H9 (cell line): ENCODE data around the gene PRTFDC1. TPM values are rescaled to one million over a fixed set of nuclear protein-coding genes. Genes with fewer than 3 reads are reported as not detected.

Experiments
- DNase-seq: peaks from one replicate; pipeline ENCODE4 v3.0.0-alpha.2; 2017
- H2AFZ ChIP-seq: one replicate; pipeline ENCODE4 v1.6.1; 2013; ENCODE audit warnings: mild to moderate bottlenecking, low read length, control low read depth, moderate library complexity
- H2AK5ac ChIP-seq: 2 replicates; pipeline ENCODE4 v1.6.1; 2013; ENCODE audit warnings: low read length, control low read depth, mixed read lengths; ENCODE audit not compliant: insufficient read length
- H2BK120ac ChIP-seq: one replicate; pipeline ENCODE4 v1.6.1; 2013; ENCODE audit warnings: low read depth, mild to moderate bottlenecking, low read length, control low read depth, inconsistent platforms; ENCODE audit not compliant: poor library complexity, severe bottlenecking
- H2BK12ac ChIP-seq: 2 replicates; pipeline ENCODE4 v1.6.1; 2013; ENCODE audit warnings: low read length, control low read depth, mixed read lengths, low read depth; ENCODE audit not compliant: insufficient read length
- H2BK15ac ChIP-seq: 2 replicates; pipeline ENCODE4 v1.6.1; 2013; ENCODE audit warnings: low read depth, low read length, control low read depth
- H2BK20ac ChIP-seq: one replicate; pipeline ENCODE4 v1.6.1; 2013; ENCODE audit warnings: low read depth, mild to moderate bottlenecking, low read length, control low read depth, inconsistent platforms; ENCODE audit not compliant: poor library complexity, severe bottlenecking
- H2BK5ac ChIP-seq: 2 replicates; pipeline ENCODE4 v1.6.1; 2013; ENCODE audit warnings: low read length, control low read depth, mixed read lengths; ENCODE audit not compliant: insufficient read length
- H3K14ac ChIP-seq: 2 replicates; pipeline ENCODE4 v1.6.1; 2013; ENCODE audit warnings: low read length, control low read depth; ENCODE audit not compliant: insufficient read depth
- H3K18ac ChIP-seq: 2 replicates; pipeline ENCODE4 v1.6.1; 2013; ENCODE audit warnings: low read depth, mild to moderate bottlenecking, mixed read lengths, low read length, control low read depth; ENCODE audit not compliant: insufficient read length
- H3K23ac ChIP-seq: 2 replicates; pipeline ENCODE4 v1.6.1; 2013; ENCODE audit warnings: low read length, control low read depth, mixed read lengths, low read depth; ENCODE audit not compliant: insufficient read length
- H3K23me2 ChIP-seq: 2 replicates; pipeline ENCODE4 v1.6.1; 2013; ENCODE audit warnings: low read depth, mild to moderate bottlenecking, mixed read lengths, low read length, control low read depth; ENCODE audit not compliant: insufficient read length, poor library complexity, severe bottlenecking
- H3K27ac ChIP-seq: 2 replicates; pipeline ENCODE4 v1.5.1; 2013; ENCODE audit warnings: low read length, control low read depth, mixed read lengths, low read depth; ENCODE audit not compliant: insufficient read length
- H3K27me3 ChIP-seq: 2 replicates; pipeline ENCODE4 v1.6.1; 2013; ENCODE audit warnings: low read length, control low read depth, inconsistent platforms; ENCODE audit not compliant: insufficient read depth
- H3K4ac ChIP-seq: 2 replicates; pipeline ENCODE4 v1.6.1; 2013; ENCODE audit warnings: low read depth, mild to moderate bottlenecking, control low read depth, inconsistent platforms, low read length, moderate library complexity
- H3K4me1 ChIP-seq: 2 replicates; pipeline ENCODE4 v1.6.1; 2013; ENCODE audit warnings: low read length, control low read depth, inconsistent platforms; ENCODE audit not compliant: insufficient read depth
- H3K4me2 ChIP-seq: 2 replicates; pipeline ENCODE4 v1.6.1; 2013; ENCODE audit warnings: low read length, control low read depth, mixed read lengths; ENCODE audit not compliant: insufficient read length, insufficient read depth
- H3K56ac ChIP-seq: 2 replicates; pipeline ENCODE4 v1.6.1; 2013; ENCODE audit warnings: low read depth, mild to moderate bottlenecking, mixed read lengths, low read length, control low read depth; ENCODE audit not compliant: insufficient read length
- H3K79me1 ChIP-seq: 2 replicates; pipeline ENCODE4 v1.6.1; 2013; ENCODE audit warnings: low read depth, mild to moderate bottlenecking, moderate library complexity, low read length, control low read depth, inconsistent platforms; ENCODE audit not compliant: insufficient read depth, poor library complexity, severe bottlenecking
- H3K79me2 ChIP-seq: 2 replicates; pipeline ENCODE4 v1.6.1; 2013; ENCODE audit warnings: low read length, control low read depth, inconsistent platforms; ENCODE audit not compliant: insufficient read depth
- H3K9ac ChIP-seq: 2 replicates; pipeline ENCODE4 v1.6.1; 2013; ENCODE audit warnings: low read length, control low read depth, mixed read lengths; ENCODE audit not compliant: insufficient read length; ENCODE audit errors: extremely low read depth
- H3K9me3 ChIP-seq: one replicate; pipeline ENCODE4 v1.6.1; 2013; ENCODE audit warnings: low read depth, low read length, inconsistent platforms; ENCODE audit not compliant: control insufficient read depth
- H3T11ph ChIP-seq: one replicate; pipeline ENCODE4 v1.6.1; 2013; ENCODE audit warnings: mild to moderate bottlenecking, low read length, control low read depth, inconsistent platforms
- H4K20me1 ChIP-seq: one replicate; pipeline ENCODE4 v1.6.1; 2013; ENCODE audit not compliant: control insufficient read depth, insufficient read length, insufficient read depth
- H4K5ac ChIP-seq: 2 replicates; pipeline ENCODE4 v1.6.1; 2013; ENCODE audit warnings: low read depth, mild to moderate bottlenecking, mixed read lengths, low read length, control low read depth; ENCODE audit not compliant: insufficient read length
- H4K8ac ChIP-seq: replicated peaks from 2 replicates; pipeline ENCODE4 v1.6.1; 2013; ENCODE audit warnings: low read length, control low read depth, mixed read lengths, low read depth; ENCODE audit not compliant: insufficient read length
- H4K91ac ChIP-seq: 2 replicates; pipeline ENCODE4 v1.6.1; 2013; ENCODE audit warnings: low read depth, mild to moderate bottlenecking, moderate library complexity, mixed read lengths, low read length, control low read depth; ENCODE audit not compliant: insufficient read length
- H3K27ac Mint-ChIP-seq, 3 experiments: 2 replicates in 2 of 3; 3 replicates in 1 of 3; pipeline ENCODE4 v1.8.0; 2020 to 2021; ENCODE audit warnings: mixed read lengths in 3 of 3, mild to moderate bottlenecking in 1 of 3, moderate library complexity in 1 of 3
- H3K27me3 Mint-ChIP-seq: 2 replicates; pipeline ENCODE4 v1.8.0; 2021; ENCODE audit warnings: low read depth, mild to moderate bottlenecking, moderate library complexity, mixed read lengths
- H3K36me3 Mint-ChIP-seq, 3 experiments: 2 replicates in 2 of 3; 3 replicates in 1 of 3; pipeline ENCODE4 v1.8.0; 2020 to 2021; ENCODE audit warnings: low read depth in 3 of 3, mixed read lengths in 3 of 3; ENCODE audit not compliant: insufficient read depth in 1 of 3
- H3K4me1 Mint-ChIP-seq, 2 experiments: 2 replicates each; pipeline ENCODE4 v1.8.0; 2020; ENCODE audit warnings: mixed read lengths in 2 of 2
- H3K4me3 Mint-ChIP-seq, 2 experiments: 2 replicates in 1 of 2; 3 replicates in 1 of 2; pipeline ENCODE4 v1.8.0; 2020 to 2021; ENCODE audit warnings: mild to moderate bottlenecking in 2 of 2, mixed read lengths in 2 of 2, moderate library complexity in 1 of 2
- H3K9me3 Mint-ChIP-seq, 2 experiments: 2 replicates in 1 of 2; 3 replicates in 1 of 2; pipeline ENCODE4 v1.8.0; 2020; ENCODE audit warnings: mild to moderate bottlenecking in 2 of 2, mixed read lengths in 2 of 2, moderate library complexity in 1 of 2
- WGBS: extraction: QIAGEN DNeasy Blood & Tissue Kit; methylation state at CpG from one replicate; pipeline ENCODE4 v1.1.7; 2013; ENCODE audit warnings: missing lambda C conversion rate, low lambda C conversion rate, mixed read lengths; ENCODE audit not compliant: insufficient read length; ENCODE audit errors: extremely low coverage; 5-methylcytosine and 5-hydroxymethylcytosine counted together
- total RNA-seq: library from RNA; stranded (reverse); gene quantifications from 2 replicates; pipeline ENCODE4 v1.2.1, GENCODE V29; 2021
- TF ChIP-seq, protein P1 (sequence below): fragments of 200-600 bp; sonication (generic); conservative IDR thresholded peaks from 3 replicates; pipeline ENCODE4 v1.8.0; 2021; ENCODE audit warnings: antibody characterized with exemption, mild to moderate bottlenecking

The PRTFDC1 gene
- total RNA-seq, 1 experiment from 2014 or later, result 7.5 TPM

DNA sequence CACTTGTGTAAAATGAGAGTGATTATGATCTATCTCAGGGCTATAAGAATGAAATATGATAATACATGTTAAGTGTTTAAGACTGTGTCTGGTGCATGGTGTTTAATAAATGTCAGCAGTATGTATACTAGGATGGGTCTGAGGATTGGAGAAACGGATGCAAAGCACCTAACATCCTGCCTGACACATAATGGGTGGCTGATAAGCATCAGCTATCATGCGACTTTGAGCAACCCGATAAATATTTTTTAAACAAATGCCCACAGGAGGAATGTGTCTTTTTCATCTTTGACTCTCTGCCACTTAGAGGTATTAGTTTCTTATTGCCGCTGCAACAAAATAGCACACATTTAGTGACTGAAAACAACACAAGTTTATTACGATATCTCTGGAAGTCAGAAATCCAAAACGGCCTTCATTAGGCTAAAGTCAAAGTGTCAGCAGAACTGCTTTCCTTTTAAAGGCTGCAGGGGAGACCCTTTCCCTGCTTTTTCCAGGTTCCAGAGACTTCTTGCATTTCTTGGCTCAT lies 135.5 kb downstream of the PRTFDC1 start:
- H3K36me3 Mint-ChIP-seq, result no peaks in the 10 kb centered on the region
- H3T11ph ChIP-seq, result no peak overlapping the region
- no peaks in the 10 kb centered on the region for H3K9me3 ChIP-seq
- H2BK15ac ChIP-seq, result no peak overlapping the region
- H3K4ac ChIP-seq, result no peak overlapping the region
- no peak overlapping the region for H2AFZ ChIP-seq
- no peak overlapping the region for H4K5ac ChIP-seq
- H3K79me1 ChIP-seq, result no peaks in the 10 kb centered on the region
- H3K14ac ChIP-seq, result no peak overlapping the region
- no peak overlapping the region for H4K8ac ChIP-seq
- no peaks in the 10 kb centered on the region for H3K79me2 ChIP-seq
- TF ChIP-seq, protein P1, sequence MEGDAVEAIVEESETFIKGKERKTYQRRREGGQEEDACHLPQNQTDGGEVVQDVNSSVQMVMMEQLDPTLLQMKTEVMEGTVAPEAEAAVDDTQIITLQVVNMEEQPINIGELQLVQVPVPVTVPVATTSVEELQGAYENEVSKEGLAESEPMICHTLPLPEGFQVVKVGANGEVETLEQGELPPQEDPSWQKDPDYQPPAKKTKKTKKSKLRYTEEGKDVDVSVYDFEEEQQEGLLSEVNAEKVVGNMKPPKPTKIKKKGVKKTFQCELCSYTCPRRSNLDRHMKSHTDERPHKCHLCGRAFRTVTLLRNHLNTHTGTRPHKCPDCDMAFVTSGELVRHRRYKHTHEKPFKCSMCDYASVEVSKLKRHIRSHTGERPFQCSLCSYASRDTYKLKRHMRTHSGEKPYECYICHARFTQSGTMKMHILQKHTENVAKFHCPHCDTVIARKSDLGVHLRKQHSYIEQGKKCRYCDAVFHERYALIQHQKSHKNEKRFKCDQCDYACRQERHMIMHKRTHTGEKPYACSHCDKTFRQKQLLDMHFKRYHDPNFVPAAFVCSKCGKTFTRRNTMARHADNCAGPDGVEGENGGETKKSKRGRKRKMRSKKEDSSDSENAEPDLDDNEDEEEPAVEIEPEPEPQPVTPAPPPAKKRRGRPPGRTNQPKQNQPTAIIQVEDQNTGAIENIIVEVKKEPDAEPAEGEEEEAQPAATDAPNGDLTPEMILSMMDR, result no peak
- H3K4me1 ChIP-seq, result no peaks in the 10 kb centered on the region
- no peak overlapping the region for H3K27ac ChIP-seq
- H4K91ac ChIP-seq, result no peak overlapping the region
- no peak overlapping the region for H2BK20ac ChIP-seq
- no CpG with 5 or more reads among the region's 6 CpGs for WGBS
- H2BK5ac ChIP-seq, result no peak overlapping the region
- H3K4me1 Mint-ChIP-seq, result peaks cover 3% of the 10 kb centered on the region in 2 experiments
- H3K4me2 ChIP-seq, result no peak overlapping the region
- no peak overlapping the region for H2BK12ac ChIP-seq
- no peak overlapping the region for H3K9ac ChIP-seq
- no peaks in the 10 kb centered on the region for H3K27me3 ChIP-seq
- H4K20me1 ChIP-seq, result no peaks in the 10 kb centered on the region
- H3K4me3 Mint-ChIP-seq, result no peak overlapping the region
- no peak overlapping the region for H3K23ac ChIP-seq
- H2BK120ac ChIP-seq, result no peak overlapping the region
- no peak overlapping the region for H2AK5ac ChIP-seq
- DNase-seq, result no peak
- H3K56ac ChIP-seq, result no peak overlapping the region
- peaks cover 0 to 5% of the 10 kb centered on the region in 2 experiments; a peak in 1 of 5 replicates for H3K9me3 Mint-ChIP-seq
- no peaks in the 10 kb centered on the region for H3K23me2 ChIP-seq
- H3K18ac ChIP-seq, result no peak overlapping the region
- no peak overlapping the region; a peak in 1 of 7 replicates for H3K27ac Mint-ChIP-seq
- no peaks in the 10 kb centered on the region for H3K27me3 Mint-ChIP-seq
